Nephron progenitor cell (in vitro differentiated cells): ENCODE data around the gene KCNIP1.

ENCODE experiments used
- DNase-seq: peaks from one replicate; pipeline ENCODE4 v3.0.0; 2021
- H3K27ac Mint-ChIP-seq: 2 replicates; pipeline ENCODE4 v1.8.0; 2021; ENCODE audit warnings: mild to moderate bottlenecking, moderate library complexity, mixed read lengths
- H3K27me3 Mint-ChIP-seq: 2 replicates; pipeline ENCODE4 v1.8.0; 2021; ENCODE audit warnings: mild to moderate bottlenecking, low read depth, mixed read lengths; ENCODE audit not compliant: poor library complexity
- H3K36me3 Mint-ChIP-seq: 2 replicates; pipeline ENCODE4 v1.8.0; 2021; ENCODE audit warnings: low read depth, mixed read lengths
- H3K4me1 Mint-ChIP-seq: 2 replicates; pipeline ENCODE4 v1.8.0; 2021; ENCODE audit warnings: mixed read lengths
- H3K4me3 Mint-ChIP-seq: 2 replicates; pipeline ENCODE4 v1.8.0; 2021; ENCODE audit warnings: mild to moderate bottlenecking, moderate library complexity, mixed read lengths
- H3K9me3 Mint-ChIP-seq: 2 replicates; pipeline ENCODE4 v1.8.0; 2021; ENCODE audit warnings: mild to moderate bottlenecking, moderate library complexity, mixed read lengths
- CTCF ChIP-seq: fragments of 200-600 bp; sonication (generic); IDR thresholded peaks from 2 replicates; pipeline ENCODE4 v1.5.0; 2021; ENCODE audit warnings: antibody characterized with exemption

KCNIP1 gene

DNA sequence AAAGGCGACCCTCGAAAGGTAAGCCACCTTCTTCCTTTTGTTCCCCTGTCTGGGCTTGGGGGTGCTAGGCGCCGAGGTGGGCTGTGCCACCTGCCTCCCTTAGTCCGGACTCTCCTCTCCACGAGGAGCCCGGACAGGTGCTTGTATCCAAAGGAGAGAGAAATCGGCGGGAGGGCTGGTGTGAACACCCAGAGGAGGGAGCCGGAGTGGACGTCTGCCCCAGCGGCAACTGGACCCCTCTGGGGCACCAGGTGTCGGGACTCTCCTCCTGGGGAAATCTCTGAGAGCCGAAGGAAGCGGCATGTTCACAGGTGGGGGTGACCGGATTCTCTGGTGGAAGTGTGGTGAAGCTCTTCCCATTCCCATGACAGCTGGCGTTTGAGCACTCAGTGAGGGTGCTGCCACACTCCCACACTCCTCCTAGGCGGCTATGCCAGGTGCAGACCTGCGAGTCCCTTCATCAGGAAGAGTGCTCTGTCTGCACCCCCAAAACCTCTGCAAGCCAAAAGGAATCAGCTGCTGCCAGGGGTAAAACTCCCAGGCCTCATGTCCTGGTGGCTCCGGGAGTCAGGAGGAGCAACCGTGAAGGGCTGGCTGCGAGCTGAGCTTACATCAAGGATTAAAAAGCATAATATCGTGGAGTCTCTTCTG lies 921 bp downstream of the KCNIP1 start:
- peak overlapping the region; percentile 70 for H3K4me3 Mint-ChIP-seq
- no peaks in the 10 kb centered on the region for H3K9me3 Mint-ChIP-seq
- H3K36me3 Mint-ChIP-seq, result no peaks in the 10 kb centered on the region
- TF ChIP-seq CTCF, result no peak
- peaks cover 32% of the 10 kb centered on the region for H3K4me1 Mint-ChIP-seq
- no peak for DNase-seq
- peaks cover 75% of the 10 kb centered on the region for H3K27me3 Mint-ChIP-seq
- H3K27ac Mint-ChIP-seq, result no peak overlapping the region

- Mint-ChIP-seq H3K9me3 (no peaks in the 10 kb centered on the region), H3K4me1 (peaks cover 20% of the 10 kb centered on the region)
Measured at GRCh38 chr5:170508036-170508435, 4.2 kb downstream of the KCNIP1 start.

GRCh38 chr5:170508660-170509347 lies 5.0 kb downstream of the KCNIP1 start:
- Mint-ChIP-seq H3K27ac (no peak overlapping the region), H3K4me3 (no peak overlapping the region), H3K4me1 (peaks cover 14% of the 10 kb centered on the region), H3K9me3 (no peaks in the 10 kb centered on the region), H3K27me3 (peaks cover 61% of the 10 kb centered on the region), H3K36me3 (no peaks in the 10 kb centered on the region)
- no peak for DNase-seq
- peak; percentile 13 for TF ChIP-seq CTCF

More at GRCh38 chr5:170508036-170508435, 4.2 kb downstream of the KCNIP1 start:
- H3K27me3 Mint-ChIP-seq, result peaks cover 67% of the 10 kb centered on the region
- no peak for TF ChIP-seq CTCF
- H3K36me3 Mint-ChIP-seq, result no peaks in the 10 kb centered on the region
- no peak overlapping the region for H3K4me3 Mint-ChIP-seq
- no peak for DNase-seq
- H3K27ac Mint-ChIP-seq, result no peak overlapping the region

- Mint-ChIP-seq H3K27me3 (peaks cover 59% of the 10 kb centered on the region), H3K27ac (no peak overlapping the region), H3K9me3 (no peaks in the 10 kb centered on the region), H3K4me1 (peaks cover 14% of the 10 kb centered on the region), H3K4me3 (no peak overlapping the region), H3K36me3 (no peaks in the 10 kb centered on the region)
- TF ChIP-seq CTCF, result no peak
- no peak for DNase-seq
Measured at GRCh38 chr5:170509348-170509660, 5.5 kb downstream of the KCNIP1 start.

DNA sequence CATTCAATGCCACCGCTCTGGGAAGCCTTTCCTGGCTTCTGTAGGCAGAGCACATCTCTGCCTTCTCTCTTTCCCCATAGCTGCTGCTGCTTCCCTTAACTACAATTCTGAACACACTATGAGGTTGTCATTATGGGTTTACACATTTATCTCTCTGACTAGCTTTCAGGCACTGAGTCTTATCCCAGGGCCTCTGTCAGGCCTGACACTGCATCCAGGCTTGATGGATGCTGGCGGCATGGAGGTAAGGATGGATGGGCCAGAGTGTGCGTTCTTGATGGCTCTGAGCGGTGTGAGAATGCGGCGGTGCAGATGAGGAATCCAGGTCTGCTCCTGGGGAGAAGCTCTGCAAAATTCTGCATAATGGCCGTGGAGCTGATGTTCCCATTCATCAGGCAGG lies 6.3 kb downstream of the KCNIP1 start:
- H3K27me3 Mint-ChIP-seq, result peaks cover 51% of the 10 kb centered on the region
- no peak for DNase-seq
- no peaks in the 10 kb centered on the region for H3K9me3 Mint-ChIP-seq
- TF ChIP-seq CTCF, result no peak
- no peak overlapping the region for H3K27ac Mint-ChIP-seq
- H3K4me3 Mint-ChIP-seq, result no peak overlapping the region
- H3K4me1 Mint-ChIP-seq, result peaks cover 6% of the 10 kb centered on the region
- H3K36me3 Mint-ChIP-seq, result no peaks in the 10 kb centered on the region

- H3K36me3 Mint-ChIP-seq, result no peaks in the 10 kb centered on the region
- H3K4me3 Mint-ChIP-seq, result no peak overlapping the region
- TF ChIP-seq CTCF, result no peak
- H3K27me3 Mint-ChIP-seq, result peaks cover 46% of the 10 kb centered on the region
- peaks cover 6% of the 10 kb centered on the region for H3K4me1 Mint-ChIP-seq
- no peak for DNase-seq
- no peaks in the 10 kb centered on the region for H3K9me3 Mint-ChIP-seq
- H3K27ac Mint-ChIP-seq, result no peak overlapping the region
Measured at GRCh38 chr5:170510559-170510958, 6.7 kb downstream of the KCNIP1 start.
